ENCODE measurements around the gene SLCO3A1.

DNA sequence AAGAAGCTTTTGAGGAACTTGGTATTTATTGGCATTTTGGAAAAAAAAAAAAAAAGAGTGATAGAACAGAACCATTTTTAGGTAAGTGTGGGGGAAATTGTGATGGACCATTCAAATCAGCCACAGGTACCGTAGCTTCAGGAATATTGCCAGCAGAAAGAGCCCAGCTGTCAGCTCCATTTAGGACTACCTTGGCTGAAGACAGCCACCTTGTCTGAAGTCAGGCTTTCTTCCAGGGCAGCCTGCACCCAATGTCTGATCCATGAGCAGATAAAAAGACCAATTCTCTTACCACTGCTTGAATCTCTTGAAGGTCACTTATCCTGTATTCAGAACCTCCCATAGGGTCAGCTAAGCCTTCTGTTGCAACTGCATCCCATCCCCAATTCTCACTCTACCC, 37.6 kb downstream of the SLCO3A1 start:
- TF ChIP-seq POLR2A (IDR thresholded peaks at IDR 0.05), result no peak
- TF ChIP-seq CTCF (IDR thresholded peaks at IDR 0.05), result no peak
- TF ChIP-seq POLR2AphosphoS5 (IDR thresholded peaks at IDR 0.05; ENCODE audit: insufficient read depth in 1 of 2, low read depth in 1 of 2), result no peak
